Measurements from ENCODE around the gene CERT1.
"Not testable (repeated sequence)": the region's sequence is repeated elsewhere in the genome, so short reads cannot be mapped to it uniquely, and the experiment has no call there.

Gene CERT1

GRCh38 chr5:75511435-75512382, at the start of gene CERT1, which contains the start of gene POLK:
TSS of gene CERT1 (minus strand) at chr5:75511629. CDS start at chr5:75511207, 422 bp downstream.
TSS of gene POLK (plus strand) at chr5:75511891.
- peak; percentile 71 to 82 for DNase-seq (ENCODE audit: low spot score in 2 of 2)
- H3K4me3 Mint-ChIP-seq = peak within 1 kb of the TSS; percentile 95
- peak; percentile 81 for ATAC-seq (ENCODE audit: low read depth)
- peak within 1 kb of the TSS; percentile 96 for H3K27ac Mint-ChIP-seq
- H3K27me3 Mint-ChIP-seq = no peaks in the 10 kb centered on the region
- H3K9me3 Mint-ChIP-seq = peaks cover 7% of the 10 kb centered on the region
- peaks cover 45% of the 10 kb centered on the region for H3K4me1 Mint-ChIP-seq
- peaks cover 10% of the 10 kb centered on the region for H3K36me3 Mint-ChIP-seq

GRCh38 chr5:75560655-75561054, 49.2 kb upstream of the CERT1 start:
- H3K27me3 Mint-ChIP-seq; ATAC-seq (ENCODE audit: low read depth); DNase-seq (ENCODE audit: low spot score in 2 of 2); H3K27ac Mint-ChIP-seq; H3K4me3 Mint-ChIP-seq: not testable (repeated sequence)
- peaks cover 22% of the 10 kb centered on the region for H3K4me1 Mint-ChIP-seq
- peaks cover 58% of the 10 kb centered on the region for H3K36me3 Mint-ChIP-seq
- H3K9me3 Mint-ChIP-seq = peaks cover 18% of the 10 kb centered on the region

GRCh38 chr5:75558981-75559632, 47.7 kb upstream of the CERT1 start:
- H3K4me1 Mint-ChIP-seq = peaks cover 19% of the 10 kb centered on the region
- no peak for DNase-seq (ENCODE audit: low spot score in 2 of 2)
- ATAC-seq (ENCODE audit: low read depth) = no peak
- no peak overlapping the region for H3K27ac Mint-ChIP-seq
- H3K27me3 Mint-ChIP-seq = no peaks in the 10 kb centered on the region
- peaks cover 17% of the 10 kb centered on the region for H3K9me3 Mint-ChIP-seq
- peaks cover 58% of the 10 kb centered on the region for H3K36me3 Mint-ChIP-seq
- no peak overlapping the region for H3K4me3 Mint-ChIP-seq

GRCh38 chr5:75558221-75558620, 46.8 kb upstream of the CERT1 start:
- peaks cover 52% of the 10 kb centered on the region for H3K36me3 Mint-ChIP-seq
- peaks cover 16% of the 10 kb centered on the region for H3K4me1 Mint-ChIP-seq
- H3K27ac Mint-ChIP-seq = no peak overlapping the region
- no peak overlapping the region for H3K4me3 Mint-ChIP-seq
- no peak for ATAC-seq (ENCODE audit: low read depth)
- no peak for DNase-seq (ENCODE audit: low spot score in 2 of 2)
- peaks cover 10% of the 10 kb centered on the region for H3K9me3 Mint-ChIP-seq
- no peaks in the 10 kb centered on the region for H3K27me3 Mint-ChIP-seq

- H3K36me3 Mint-ChIP-seq = peaks cover 34% of the 10 kb centered on the region
These were observed 41.9 kb upstream of the CERT1 start for GRCh38 chr5:75553358-75553757.

GRCh38 chr5:75552764-75553163, 41.3 kb upstream of the CERT1 start:
- no peak for ATAC-seq (ENCODE audit: low read depth)

More at GRCh38 chr5:75553358-75553757, 41.9 kb upstream of the CERT1 start:
- no peaks in the 10 kb centered on the region for H3K27me3 Mint-ChIP-seq
- peaks cover 10% of the 10 kb centered on the region for H3K4me1 Mint-ChIP-seq
- H3K4me3 Mint-ChIP-seq = no peak overlapping the region
- H3K9me3 Mint-ChIP-seq = no peaks in the 10 kb centered on the region
- no peak overlapping the region for H3K27ac Mint-ChIP-seq
- no peak for DNase-seq (ENCODE audit: low spot score in 2 of 2)
- no peak for ATAC-seq (ENCODE audit: low read depth)

GRCh38 chr5:75551471-75551870, 40.0 kb upstream of the CERT1 start:
- Mint-ChIP-seq H3K36me3 (peaks cover 25% of the 10 kb centered on the region), H3K27me3 (no peaks in the 10 kb centered on the region), H3K9me3 (no peaks in the 10 kb centered on the region), H3K4me1 (peaks cover 13% of the 10 kb centered on the region), H3K27ac (peak overlapping the region; percentile 24), H3K4me3 (no peak overlapping the region)
- ATAC-seq (ENCODE audit: low read depth) (no peak), DNase-seq (ENCODE audit: low spot score in 2 of 2) (no peak)

More at GRCh38 chr5:75552764-75553163, 41.3 kb upstream of the CERT1 start:
- no peak overlapping the region for H3K4me3 Mint-ChIP-seq
- H3K36me3 Mint-ChIP-seq = peaks cover 33% of the 10 kb centered on the region
- no peak overlapping the region for H3K27ac Mint-ChIP-seq
- no peaks in the 10 kb centered on the region for H3K27me3 Mint-ChIP-seq
- DNase-seq (ENCODE audit: low spot score in 2 of 2) = no peak
- peaks cover 10% of the 10 kb centered on the region for H3K4me1 Mint-ChIP-seq
- H3K9me3 Mint-ChIP-seq = no peaks in the 10 kb centered on the region

GRCh38 chr5:75550597-75550996, 39.2 kb upstream of the CERT1 start:
- ATAC-seq (ENCODE audit: low read depth) = peak; percentile 61
- no peaks in the 10 kb centered on the region for H3K9me3 Mint-ChIP-seq
- no peaks in the 10 kb centered on the region for H3K27me3 Mint-ChIP-seq
- DNase-seq (ENCODE audit: low spot score in 2 of 2) = no peak
- H3K27ac Mint-ChIP-seq = peak overlapping the region; percentile 24
- no peak overlapping the region for H3K4me3 Mint-ChIP-seq
- peaks cover 22% of the 10 kb centered on the region for H3K36me3 Mint-ChIP-seq
- peaks cover 13% of the 10 kb centered on the region for H3K4me1 Mint-ChIP-seq

GRCh38 chr5:75547812-75548211, 36.4 kb upstream of the CERT1 start:
- no peak overlapping the region for H3K27ac Mint-ChIP-seq
- H3K4me1 Mint-ChIP-seq = peaks cover 10% of the 10 kb centered on the region
- peaks cover 17% of the 10 kb centered on the region for H3K36me3 Mint-ChIP-seq
- no peak overlapping the region for H3K4me3 Mint-ChIP-seq
- H3K9me3 Mint-ChIP-seq = no peaks in the 10 kb centered on the region
- no peaks in the 10 kb centered on the region for H3K27me3 Mint-ChIP-seq
- ATAC-seq (ENCODE audit: low read depth) = no peak
- no peak for DNase-seq (ENCODE audit: low spot score in 2 of 2)

- Mint-ChIP-seq H3K9me3 (no peaks in the 10 kb centered on the region), H3K27me3 (no peaks in the 10 kb centered on the region), H3K4me3 (no peak overlapping the region), H3K4me1 (peaks cover 14% of the 10 kb centered on the region), H3K36me3 (peaks cover 14% of the 10 kb centered on the region), H3K27ac (no peak overlapping the region)
- ATAC-seq (ENCODE audit: low read depth) = no peak
- no peak for DNase-seq (ENCODE audit: low spot score in 2 of 2)
These were observed 35.4 kb upstream of the CERT1 start for GRCh38 chr5:75546830-75547229.

- no peak overlapping the region for H3K4me3 Mint-ChIP-seq
- ATAC-seq (ENCODE audit: low read depth) (no peak), DNase-seq (ENCODE audit: low spot score in 2 of 2) (no peak)
- no peaks in the 10 kb centered on the region for H3K27me3 Mint-ChIP-seq
- peaks cover 9% of the 10 kb centered on the region for H3K36me3 Mint-ChIP-seq
- no peak overlapping the region for H3K27ac Mint-ChIP-seq
- no peaks in the 10 kb centered on the region for H3K9me3 Mint-ChIP-seq
- peaks cover 11% of the 10 kb centered on the region for H3K4me1 Mint-ChIP-seq
These were observed 33.7 kb upstream of the CERT1 start for GRCh38 chr5:75545131-75545530.

GRCh38 chr5:75538211-75538610, 26.8 kb upstream of the CERT1 start:
- peaks cover 22% of the 10 kb centered on the region for H3K36me3 Mint-ChIP-seq
- H3K27ac Mint-ChIP-seq = no peak overlapping the region
- H3K27me3 Mint-ChIP-seq = no peaks in the 10 kb centered on the region
- no peak for ATAC-seq (ENCODE audit: low read depth)
- DNase-seq (ENCODE audit: low spot score in 2 of 2) = no peak
- peaks cover 21% of the 10 kb centered on the region for H3K4me1 Mint-ChIP-seq
- H3K9me3 Mint-ChIP-seq = peaks cover 11% of the 10 kb centered on the region
- no peak overlapping the region for H3K4me3 Mint-ChIP-seq

GRCh38 chr5:75536694-75537360, 25.4 kb upstream of the CERT1 start:
- DNase-seq (ENCODE audit: low spot score in 2 of 2) (no peak), ATAC-seq (ENCODE audit: low read depth) (no peak)
- H3K27me3 Mint-ChIP-seq = no peaks in the 10 kb centered on the region
- H3K27ac Mint-ChIP-seq = no peak overlapping the region
- peaks cover 12% of the 10 kb centered on the region for H3K9me3 Mint-ChIP-seq
- no peak overlapping the region for H3K4me3 Mint-ChIP-seq
- peaks cover 18% of the 10 kb centered on the region for H3K4me1 Mint-ChIP-seq
- peaks cover 28% of the 10 kb centered on the region for H3K36me3 Mint-ChIP-seq

- H3K27me3 Mint-ChIP-seq = no peaks in the 10 kb centered on the region
- ATAC-seq (ENCODE audit: low read depth) = no peak
- H3K27ac Mint-ChIP-seq = no peak overlapping the region
- H3K4me1 Mint-ChIP-seq = peaks cover 18% of the 10 kb centered on the region
- DNase-seq (ENCODE audit: low spot score in 2 of 2) = no peak
- H3K36me3 Mint-ChIP-seq = peaks cover 28% of the 10 kb centered on the region
- peaks cover 12% of the 10 kb centered on the region for H3K9me3 Mint-ChIP-seq
- no peak overlapping the region for H3K4me3 Mint-ChIP-seq
These were observed 24.7 kb upstream of the CERT1 start for GRCh38 chr5:75536147-75536546.

All from memory B cell (primary cell).